Measurements from ENCODE around the gene GPR156.

- no peak for TF ChIP-seq CTCF (IDR thresholded peaks at IDR 0.05; ENCODE audit: insufficient read depth, low read length)
- TF ChIP-seq POLR2AphosphoS5 (IDR thresholded peaks at IDR 0.05; ENCODE audit: low read depth), result no peak
- TF ChIP-seq REST (IDR thresholded peaks at IDR 0.05; ENCODE audit: insufficient replicate concordance, low read depth), result no peak
- no peak for TF ChIP-seq GABPA (IDR thresholded peaks at IDR 0.05; ENCODE audit: low read depth)
Measured at GRCh38 chr3:120163026-120163425, 122.0 kb downstream of the GPR156 start.
